Measurements from ENCODE around the gene ARHGAP29. TPM values are rescaled to one million over a fixed set of nuclear protein-coding genes. Genes with fewer than 3 reads are reported as not detected.

ARHGAP29 gene
- polyA plus RNA-seq, 1 donor (not counting 4 experiments of a cell fraction or from before 2014, with no cell fraction given) = 79.7 TPM

DNA sequence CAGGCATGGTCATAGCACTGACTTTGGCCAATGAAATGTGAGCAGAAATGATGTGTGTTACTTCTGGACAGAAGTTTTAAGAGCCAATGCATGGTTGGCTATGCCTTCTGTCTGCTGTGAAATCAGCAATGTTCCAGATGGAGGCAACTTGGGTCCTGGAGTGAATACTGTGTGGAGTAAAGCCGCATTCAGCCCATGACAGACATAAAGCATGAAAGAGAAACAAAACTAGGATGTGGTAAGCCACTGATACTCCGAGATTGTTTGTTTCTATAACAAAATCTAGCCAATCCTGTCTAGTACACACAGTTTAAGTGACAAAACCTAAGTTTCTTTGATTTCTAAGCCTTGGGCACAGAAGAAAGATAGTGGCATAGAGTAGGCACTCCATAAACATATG is 47.1 kb upstream of the ARHGAP29 start:
- Histone ChIP-seq H2AFZ (ENCODE audit: control insufficient read depth, low read length) (no peak overlapping the region), H3K9me1 (ENCODE audit: control insufficient read depth, extremely low read depth, insufficient read depth, low read length) (no peaks in the 10 kb centered on the region), H3K79me2 (ENCODE audit: control insufficient read depth, insufficient read depth, low read length) (no peaks in the 10 kb centered on the region), H3K9ac (ENCODE audit: control insufficient read depth, extremely low read depth, insufficient read depth, low read length) (no peak overlapping the region), H4K20me1 (ENCODE audit: control insufficient read depth, extremely low read depth, insufficient read depth, low read length) (no peaks in the 10 kb centered on the region), H3K27ac (ENCODE audit: control insufficient read depth, insufficient read depth, low read length) (no peak overlapping the region), H3K4me2 (ENCODE audit: control insufficient read depth, extremely low read depth, insufficient read depth, low read depth, low read length) (no peak overlapping the region), H3K4me3 (ENCODE audit: control insufficient read depth in 2 of 3, extremely low read depth in 1 of 3, insufficient read depth in 2 of 3, low read depth in 1 of 3, low read length in 3 of 3) (no peak overlapping the region), H3K4me1 (ENCODE audit: control insufficient read depth, extremely low read depth, insufficient read depth, low read length) (peaks cover 18% of the 10 kb centered on the region), H3K36me3 (ENCODE audit: control insufficient read depth in 2 of 2, extremely low read depth in 1 of 2, insufficient read depth in 2 of 2, low read length in 2 of 2) (no peaks in the 10 kb centered on the region), H3K9me3 (ENCODE audit: control insufficient read depth, low read depth, low read length) (no peaks in the 10 kb centered on the region), H3K27me3 (ENCODE audit: control insufficient read depth, extremely low read depth, insufficient read depth, low read length) (no peaks in the 10 kb centered on the region)
- DNase-seq (ENCODE audit: low read depth, low spot score) (no peak), FAIRE-seq (peak; percentile 23)
- TF ChIP-seq, protein P1, sequence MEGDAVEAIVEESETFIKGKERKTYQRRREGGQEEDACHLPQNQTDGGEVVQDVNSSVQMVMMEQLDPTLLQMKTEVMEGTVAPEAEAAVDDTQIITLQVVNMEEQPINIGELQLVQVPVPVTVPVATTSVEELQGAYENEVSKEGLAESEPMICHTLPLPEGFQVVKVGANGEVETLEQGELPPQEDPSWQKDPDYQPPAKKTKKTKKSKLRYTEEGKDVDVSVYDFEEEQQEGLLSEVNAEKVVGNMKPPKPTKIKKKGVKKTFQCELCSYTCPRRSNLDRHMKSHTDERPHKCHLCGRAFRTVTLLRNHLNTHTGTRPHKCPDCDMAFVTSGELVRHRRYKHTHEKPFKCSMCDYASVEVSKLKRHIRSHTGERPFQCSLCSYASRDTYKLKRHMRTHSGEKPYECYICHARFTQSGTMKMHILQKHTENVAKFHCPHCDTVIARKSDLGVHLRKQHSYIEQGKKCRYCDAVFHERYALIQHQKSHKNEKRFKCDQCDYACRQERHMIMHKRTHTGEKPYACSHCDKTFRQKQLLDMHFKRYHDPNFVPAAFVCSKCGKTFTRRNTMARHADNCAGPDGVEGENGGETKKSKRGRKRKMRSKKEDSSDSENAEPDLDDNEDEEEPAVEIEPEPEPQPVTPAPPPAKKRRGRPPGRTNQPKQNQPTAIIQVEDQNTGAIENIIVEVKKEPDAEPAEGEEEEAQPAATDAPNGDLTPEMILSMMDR (optimal IDR thresholded peaks at IDR 0.05 in 1 of 3, IDR thresholded peaks at IDR 0.05 in 1 of 3, conservative IDR thresholded peaks at IDR 0.05 in 1 of 3; ENCODE audit: extremely low read depth in 1 of 3, insufficient read depth in 2 of 3, low read length in 3 of 3) = no peak
- no peak for TF ChIP-seq EZH2 (IDR thresholded peaks at IDR 0.05; ENCODE audit: low read length)
- dilution Hi-C loops (cut with MboI; ENCODE audit: extremely low pct_ligation_motif_present, low sequenced_read_pairs) = no loop called here

DNA sequence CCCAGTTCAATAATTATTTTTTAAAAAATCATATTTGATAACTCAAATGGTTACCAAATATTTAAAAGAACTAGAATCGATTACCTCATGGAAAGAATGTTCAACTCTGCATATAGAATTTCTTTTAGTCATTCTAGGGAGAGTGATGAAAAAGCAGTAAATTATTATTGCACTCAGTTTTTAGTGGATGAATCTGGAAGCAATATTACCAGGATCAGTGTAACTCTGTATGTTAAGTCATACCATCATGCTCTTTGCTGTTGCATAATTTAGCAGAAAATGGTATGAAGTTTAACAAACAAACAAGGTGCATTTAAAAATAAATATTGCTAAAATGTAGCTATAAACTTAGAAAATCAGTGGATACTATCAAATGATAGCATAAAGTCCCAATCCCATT is 46.1 kb upstream of the ARHGAP29 start:
- no peak overlapping the region for H3K27ac ChIP-seq (ENCODE audit: control insufficient read depth, insufficient read depth, low read length)
- TF ChIP-seq EZH2 (IDR thresholded peaks at IDR 0.05; ENCODE audit: low read length) = no peak
- TF ChIP-seq, protein P1 (optimal IDR thresholded peaks at IDR 0.05 in 1 of 3, IDR thresholded peaks at IDR 0.05 in 1 of 3, conservative IDR thresholded peaks at IDR 0.05 in 1 of 3; ENCODE audit: extremely low read depth in 1 of 3, insufficient read depth in 2 of 3, low read length in 3 of 3) = no peak
- H3K4me1 ChIP-seq (ENCODE audit: control insufficient read depth, extremely low read depth, insufficient read depth, low read length) = peaks cover 21% of the 10 kb centered on the region
- H3K4me3 ChIP-seq (ENCODE audit: control insufficient read depth in 2 of 3, extremely low read depth in 1 of 3, insufficient read depth in 2 of 3, low read depth in 1 of 3, low read length in 3 of 3) = no peak overlapping the region
- no peaks in the 10 kb centered on the region for H4K20me1 ChIP-seq (ENCODE audit: control insufficient read depth, extremely low read depth, insufficient read depth, low read length)
- dilution Hi-C loops (cut with MboI; ENCODE audit: extremely low pct_ligation_motif_present, low sequenced_read_pairs) = no loop called here
- no peak overlapping the region for H2AFZ ChIP-seq (ENCODE audit: control insufficient read depth, low read length)
- H3K9me3 ChIP-seq (ENCODE audit: control insufficient read depth, low read depth, low read length) = no peaks in the 10 kb centered on the region
- DNase-seq (ENCODE audit: low read depth, low spot score) = no peak
- no peak overlapping the region for H3K9ac ChIP-seq (ENCODE audit: control insufficient read depth, extremely low read depth, insufficient read depth, low read length)
- no peaks in the 10 kb centered on the region for H3K9me1 ChIP-seq (ENCODE audit: control insufficient read depth, extremely low read depth, insufficient read depth, low read length)
- no peaks in the 10 kb centered on the region for H3K79me2 ChIP-seq (ENCODE audit: control insufficient read depth, insufficient read depth, low read length)
- H3K27me3 ChIP-seq (ENCODE audit: control insufficient read depth, extremely low read depth, insufficient read depth, low read length) = no peaks in the 10 kb centered on the region
- no peak overlapping the region for H3K4me2 ChIP-seq (ENCODE audit: control insufficient read depth, extremely low read depth, insufficient read depth, low read depth, low read length)
- H3K36me3 ChIP-seq (ENCODE audit: control insufficient read depth in 2 of 2, extremely low read depth in 1 of 2, insufficient read depth in 2 of 2, low read length in 2 of 2) = no peaks in the 10 kb centered on the region
- no peak for FAIRE-seq

All from keratinocyte (primary cell).